Fibroblast of the aortic adventitia (primary cell): Measurements from ENCODE around the gene CENPO. TPM values are rescaled to one million over a fixed set of nuclear protein-coding genes. Genes with fewer than 3 reads are reported as not detected.

ENCODE experiments used
- DNase-seq: peaks from one replicate; pipeline ENCODE4 v3.0.0-alpha.2; 2010; ENCODE audit warnings: low read depth
- H3K4me3 ChIP-seq: 2 replicates; pipeline ENCODE4 v1.5.1; 2011; ENCODE audit warnings: low read depth, mild to moderate bottlenecking, control low read depth, low read length, moderate library complexity
- total RNA-seq: library from RNA; depleted of rRNA; stranded (reverse); fragments of >200 nt; gene quantifications from 2 replicates; pipeline ENCODE4 v1.2.3, GENCODE V29; 2012; ENCODE audit warnings: low replicate concordance
- TF ChIP-seq, protein P1 (sequence below): IDR thresholded peaks from 2 replicates; pipeline ENCODE4 v1.5.1; 2011; ENCODE audit warnings: mild to moderate bottlenecking, low read length, control low read depth, inconsistent platforms; ENCODE audit not compliant: insufficient read depth

CENPO gene
- total RNA-seq, 1 donor, result 35.3 TPM

DNA sequence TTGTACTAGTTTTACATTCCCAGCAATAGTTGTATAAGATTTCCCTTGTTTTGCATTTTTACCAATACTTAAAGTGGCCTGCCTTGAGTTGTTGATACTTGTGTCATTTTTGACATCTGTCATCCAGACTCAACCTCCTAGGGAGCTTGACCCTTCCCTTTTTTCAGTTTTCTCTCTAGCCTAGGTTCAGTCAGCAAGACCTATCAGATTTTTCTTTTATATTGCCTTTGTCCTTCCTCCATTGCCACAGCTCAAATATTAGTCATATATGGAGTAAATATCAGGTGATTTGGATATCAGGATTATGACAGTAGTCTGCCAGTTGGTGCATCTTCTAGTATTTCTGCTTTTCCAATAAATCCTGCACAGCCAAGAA lies 13.4 kb downstream of the CENPO start:
- no peak overlapping the region for H3K4me3 ChIP-seq
- TF ChIP-seq, protein P1, sequence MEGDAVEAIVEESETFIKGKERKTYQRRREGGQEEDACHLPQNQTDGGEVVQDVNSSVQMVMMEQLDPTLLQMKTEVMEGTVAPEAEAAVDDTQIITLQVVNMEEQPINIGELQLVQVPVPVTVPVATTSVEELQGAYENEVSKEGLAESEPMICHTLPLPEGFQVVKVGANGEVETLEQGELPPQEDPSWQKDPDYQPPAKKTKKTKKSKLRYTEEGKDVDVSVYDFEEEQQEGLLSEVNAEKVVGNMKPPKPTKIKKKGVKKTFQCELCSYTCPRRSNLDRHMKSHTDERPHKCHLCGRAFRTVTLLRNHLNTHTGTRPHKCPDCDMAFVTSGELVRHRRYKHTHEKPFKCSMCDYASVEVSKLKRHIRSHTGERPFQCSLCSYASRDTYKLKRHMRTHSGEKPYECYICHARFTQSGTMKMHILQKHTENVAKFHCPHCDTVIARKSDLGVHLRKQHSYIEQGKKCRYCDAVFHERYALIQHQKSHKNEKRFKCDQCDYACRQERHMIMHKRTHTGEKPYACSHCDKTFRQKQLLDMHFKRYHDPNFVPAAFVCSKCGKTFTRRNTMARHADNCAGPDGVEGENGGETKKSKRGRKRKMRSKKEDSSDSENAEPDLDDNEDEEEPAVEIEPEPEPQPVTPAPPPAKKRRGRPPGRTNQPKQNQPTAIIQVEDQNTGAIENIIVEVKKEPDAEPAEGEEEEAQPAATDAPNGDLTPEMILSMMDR, result no peak
- no peak for DNase-seq

DNA sequence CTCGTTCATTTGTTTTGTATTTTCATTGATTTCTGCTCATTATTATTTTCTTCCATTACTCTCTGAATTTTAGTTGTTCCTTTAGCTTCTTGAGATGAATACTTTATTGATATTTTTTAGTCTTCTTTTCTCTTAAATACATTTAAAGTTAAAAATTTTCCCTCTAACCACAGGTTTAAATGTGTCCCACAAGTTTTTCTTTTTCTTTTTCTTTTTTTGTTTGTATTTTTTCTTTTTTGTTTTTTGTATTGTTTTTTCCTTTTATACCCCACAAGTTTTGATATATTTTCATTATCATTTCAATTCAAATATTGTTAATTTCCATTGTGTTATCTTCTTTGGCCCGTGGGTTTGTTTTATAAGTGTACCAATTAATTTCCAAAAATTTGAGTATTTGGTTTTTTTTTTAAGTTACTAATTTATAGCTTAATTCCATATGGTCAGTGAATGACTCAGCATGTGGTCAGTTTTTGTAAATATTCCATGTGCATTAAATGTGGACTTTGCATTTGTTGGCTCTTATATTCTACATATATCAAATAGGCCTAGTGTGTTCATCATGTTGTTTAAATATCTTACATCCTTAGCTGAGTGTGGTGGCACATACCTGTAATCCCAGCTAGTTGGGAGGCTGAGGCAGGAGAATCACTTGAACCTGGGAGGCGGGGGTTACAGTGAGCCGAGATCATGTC lies 16.2 kb downstream of the CENPO start:
- DNase-seq, result peak; percentile 20
- TF ChIP-seq, protein P1, result no peak
- no peak overlapping the region for H3K4me3 ChIP-seq

DNA sequence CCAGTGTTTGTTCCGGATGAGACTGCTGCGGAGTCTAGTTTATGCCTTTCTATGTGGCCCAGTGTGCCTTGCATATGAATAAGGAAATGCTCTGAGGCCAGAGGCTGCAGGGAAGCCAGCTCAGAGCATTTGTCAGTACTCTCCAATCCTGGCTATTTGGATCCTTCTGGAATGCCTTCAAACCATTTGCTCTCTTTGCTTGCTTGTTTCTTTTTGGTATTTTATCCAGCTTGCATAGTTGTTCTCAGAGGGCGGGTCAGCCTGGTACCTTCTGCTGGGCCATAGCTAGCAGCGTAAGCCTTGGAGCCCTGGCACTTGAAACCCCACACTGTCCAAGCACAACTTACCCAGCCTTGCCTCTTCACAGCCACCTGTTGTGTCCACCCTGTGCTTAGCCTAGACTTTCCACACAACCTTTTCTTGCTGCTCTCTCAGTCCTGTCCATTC lies 20.5 kb downstream of the CENPO start:
- TF ChIP-seq, protein P1, result no peak
- no peak overlapping the region for H3K4me3 ChIP-seq
- DNase-seq, result no peak

DNA sequence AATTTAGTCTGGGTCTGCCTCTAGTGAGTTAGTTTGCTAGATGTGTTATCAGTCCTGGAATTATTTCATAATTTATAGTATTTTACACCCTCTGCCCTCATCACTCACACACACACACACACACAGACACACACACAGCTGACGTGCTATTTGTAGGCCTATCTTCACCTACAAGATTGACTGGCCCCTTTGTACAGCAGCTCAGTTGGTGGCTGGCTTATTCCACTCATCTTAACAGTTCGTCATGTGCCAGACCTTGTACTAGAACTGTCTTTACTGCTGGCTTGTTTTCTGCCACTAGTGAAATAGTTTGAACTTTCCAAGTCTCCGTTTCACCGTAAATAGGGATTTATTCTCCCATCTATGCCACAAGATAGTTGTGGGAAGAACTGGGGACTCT lies 21.3 kb downstream of the CENPO start:
- H3K4me3 ChIP-seq, result no peak overlapping the region
- DNase-seq, result no peak
- TF ChIP-seq, protein P1, result no peak

DNA sequence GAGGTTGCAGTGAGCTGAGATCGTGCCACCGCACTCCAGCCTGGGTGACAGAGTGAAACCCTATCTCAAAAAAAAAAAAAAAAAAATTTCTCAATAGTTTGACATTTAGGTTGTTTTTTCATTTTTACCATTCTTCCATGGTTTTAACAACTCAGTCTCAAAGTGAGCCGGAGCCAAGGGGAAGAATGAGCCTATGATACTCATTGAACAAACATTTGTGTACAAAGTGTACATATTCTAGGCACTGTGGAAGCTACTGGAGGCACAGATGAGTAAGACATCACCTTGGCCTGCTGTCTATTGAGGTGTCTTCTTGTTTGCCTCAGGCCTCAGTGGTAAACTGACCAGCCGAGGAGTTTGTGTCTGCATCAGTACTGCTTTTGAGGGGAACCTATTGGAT lies 21.9 kb downstream of the CENPO start:
- TF ChIP-seq, protein P1, result no peak
- no peak overlapping the region for H3K4me3 ChIP-seq
- DNase-seq, result no peak

DNA sequence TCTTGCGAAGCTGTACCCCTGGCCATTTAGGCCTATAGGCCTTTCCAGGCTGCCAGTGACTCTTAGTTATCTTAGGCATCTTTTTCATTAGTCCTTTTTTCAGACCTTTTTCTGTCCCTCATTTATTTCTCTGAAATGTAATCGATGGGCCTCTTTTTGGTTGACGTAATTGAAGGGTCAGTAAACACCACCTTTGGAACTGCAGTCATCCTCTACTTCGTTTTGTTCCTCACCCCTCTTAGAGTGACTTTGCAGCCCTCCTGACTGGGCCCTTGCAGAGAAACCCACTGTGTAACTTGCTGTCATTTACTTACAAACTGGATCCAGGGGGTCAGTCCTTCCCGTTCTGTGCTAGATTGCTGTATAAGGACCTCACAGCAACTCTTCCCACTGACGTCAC lies 23.2 kb downstream of the CENPO start:
- TF ChIP-seq, protein P1, result no peak
- no peak overlapping the region for H3K4me3 ChIP-seq
- DNase-seq, result no peak

DNA sequence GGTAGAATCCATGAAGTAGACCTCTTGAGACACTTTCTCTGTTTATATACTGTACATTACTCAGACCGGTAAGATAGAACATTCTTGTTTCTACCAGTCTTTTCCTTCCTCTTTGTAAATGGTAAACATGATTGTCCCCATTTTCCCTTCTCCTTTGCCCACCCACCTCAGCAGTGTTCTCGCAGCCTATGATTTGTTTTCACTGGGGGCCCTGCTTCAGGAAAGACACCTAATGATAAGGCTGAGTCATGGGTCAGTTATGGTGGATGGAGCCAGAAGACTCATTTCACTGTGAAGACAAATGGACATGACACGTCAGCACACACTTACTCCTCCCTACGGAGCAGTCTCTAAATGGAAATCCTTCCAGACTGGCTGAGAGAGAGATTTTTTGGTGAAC lies 23.7 kb downstream of the CENPO start:
- DNase-seq, result peak; percentile 91
- TF ChIP-seq, protein P1, result no peak
- no peak overlapping the region for H3K4me3 ChIP-seq
